ENCODE measurements around the gene GAL3ST3. TPM values are rescaled to one million over a fixed set of nuclear protein-coding genes. Genes with fewer than 3 reads are reported as not detected.
A peak's percentile ranks its signal among the peaks of the same experiment; 100 is the strongest.
"Not testable (repeated sequence)": the region's sequence is repeated elsewhere in the genome, so short reads cannot be mapped to it uniquely, and the experiment has no call there.

GAL3ST3 gene
- total and polyA plus RNA-seq, 8 donors, result 0.09 to 0.63 (median 0.20) TPM; not detected in 3

DNA sequence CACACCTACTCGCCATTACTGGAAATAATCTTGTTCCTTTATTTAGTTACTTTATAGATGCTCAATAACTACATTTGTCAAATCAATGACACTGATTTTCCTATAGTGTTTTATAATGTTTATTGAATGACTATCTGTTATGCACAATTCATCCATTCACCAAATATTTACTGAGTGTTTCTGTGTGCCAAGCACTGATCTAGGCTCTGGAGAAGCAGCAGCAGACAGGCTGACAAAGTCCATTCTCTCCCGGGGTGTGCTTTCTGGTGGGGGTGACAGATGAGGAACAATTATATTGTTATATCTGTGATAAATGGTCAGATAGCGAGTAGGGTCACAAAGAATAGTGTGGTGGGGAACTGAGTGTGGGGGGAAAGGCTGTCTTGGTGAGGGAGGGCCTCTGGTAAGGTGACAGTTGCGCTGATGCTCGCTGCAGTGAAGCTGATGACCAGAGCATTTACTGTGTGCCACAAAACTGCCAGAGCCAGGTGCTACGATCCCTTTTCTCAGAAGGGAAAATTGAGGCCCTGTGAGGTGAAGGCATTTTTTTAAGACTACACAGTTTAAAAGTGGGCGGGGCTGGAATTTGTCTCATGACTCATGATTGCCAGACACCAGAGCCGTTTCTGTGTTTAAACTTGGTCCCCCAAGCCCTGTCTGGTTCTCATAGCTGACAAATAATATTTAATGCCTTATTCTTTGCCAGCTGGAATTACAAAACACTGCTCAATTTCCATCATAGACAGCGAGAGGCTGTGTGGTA, 31.3 kb upstream of the GAL3ST3 start:
- Histone ChIP-seq H3K27me3 (no peaks in the 10 kb centered on the region), H3K4me1 (peaks cover 19 to 49% of the 10 kb centered on the region in 2 donors), H3K9me3 (no peaks in the 10 kb centered on the region), H3K4me3 (no peak overlapping the region), H3K36me3 (peaks cover 0 to 13% of the 10 kb centered on the region in 2 donors), H3K27ac (peak overlapping the region; percentile 71 to 84)
- TF ChIP-seq, protein P1, sequence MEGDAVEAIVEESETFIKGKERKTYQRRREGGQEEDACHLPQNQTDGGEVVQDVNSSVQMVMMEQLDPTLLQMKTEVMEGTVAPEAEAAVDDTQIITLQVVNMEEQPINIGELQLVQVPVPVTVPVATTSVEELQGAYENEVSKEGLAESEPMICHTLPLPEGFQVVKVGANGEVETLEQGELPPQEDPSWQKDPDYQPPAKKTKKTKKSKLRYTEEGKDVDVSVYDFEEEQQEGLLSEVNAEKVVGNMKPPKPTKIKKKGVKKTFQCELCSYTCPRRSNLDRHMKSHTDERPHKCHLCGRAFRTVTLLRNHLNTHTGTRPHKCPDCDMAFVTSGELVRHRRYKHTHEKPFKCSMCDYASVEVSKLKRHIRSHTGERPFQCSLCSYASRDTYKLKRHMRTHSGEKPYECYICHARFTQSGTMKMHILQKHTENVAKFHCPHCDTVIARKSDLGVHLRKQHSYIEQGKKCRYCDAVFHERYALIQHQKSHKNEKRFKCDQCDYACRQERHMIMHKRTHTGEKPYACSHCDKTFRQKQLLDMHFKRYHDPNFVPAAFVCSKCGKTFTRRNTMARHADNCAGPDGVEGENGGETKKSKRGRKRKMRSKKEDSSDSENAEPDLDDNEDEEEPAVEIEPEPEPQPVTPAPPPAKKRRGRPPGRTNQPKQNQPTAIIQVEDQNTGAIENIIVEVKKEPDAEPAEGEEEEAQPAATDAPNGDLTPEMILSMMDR (IDR thresholded peaks at IDR 0.05), result no peak
- ATAC-seq, result peak; percentile 75
- no peak for DNase-seq
- intact Hi-C loops (cut with DNase I), result no loop called here

DNA sequence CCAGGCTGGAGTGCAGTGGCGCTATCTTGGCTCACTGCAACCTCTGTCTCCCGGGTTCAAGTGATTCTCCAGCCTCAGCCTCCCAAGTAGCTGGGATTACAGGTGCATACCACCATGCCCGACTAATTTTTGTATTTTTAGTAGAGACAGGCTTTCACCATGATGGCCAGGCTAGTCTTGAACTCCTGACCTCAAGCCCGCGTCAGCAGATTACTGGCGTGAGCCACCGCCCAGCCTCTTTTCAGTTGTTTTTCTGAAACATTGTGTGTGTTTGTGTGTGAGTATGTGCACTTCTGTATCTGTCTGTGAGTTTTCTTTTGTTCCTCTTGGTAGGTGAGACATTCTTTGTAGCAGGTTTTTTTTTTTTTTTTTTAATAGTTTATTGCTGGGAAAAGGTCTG, 30.0 kb upstream of the GAL3ST3 start:
- peaks cover 0 to 13% of the 10 kb centered on the region in 2 donors for H3K36me3 ChIP-seq
- H3K27me3 ChIP-seq; ATAC-seq; H3K27ac ChIP-seq; intact Hi-C loops (cut with DNase I); H3K4me3 ChIP-seq; DNase-seq; H3K9me3 ChIP-seq: not testable (repeated sequence)
- peaks cover 19 to 45% of the 10 kb centered on the region in 2 donors for H3K4me1 ChIP-seq

DNA sequence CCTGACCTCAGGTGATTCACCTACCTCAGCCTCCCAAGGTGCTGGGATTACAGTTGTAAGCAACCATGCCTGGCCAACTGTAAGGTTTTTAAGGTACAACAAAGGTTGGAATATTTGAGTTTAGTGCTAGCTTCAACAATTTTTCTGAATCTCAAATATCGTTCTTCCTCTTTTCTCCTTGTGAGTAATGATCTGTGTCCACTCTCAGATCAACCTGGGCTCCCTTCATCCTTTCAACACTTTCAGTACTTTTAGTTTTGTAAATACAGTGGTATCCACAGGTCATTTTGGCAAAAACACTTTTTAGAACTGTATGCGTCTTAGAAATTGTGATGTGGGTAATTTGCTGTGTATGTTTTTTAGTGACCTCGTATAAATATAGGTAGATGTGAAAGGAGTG, 29.0 kb upstream of the GAL3ST3 start:
- DNase-seq (no peak), ATAC-seq (no peak)
- Histone ChIP-seq H3K27me3 (no peaks in the 10 kb centered on the region), H3K4me3 (no peak overlapping the region), H3K36me3 (peaks cover 0 to 13% of the 10 kb centered on the region in 2 donors), H3K4me1 (peaks cover 12 to 34% of the 10 kb centered on the region in 2 donors), H3K27ac (no peak overlapping the region), H3K9me3 (no peaks in the 10 kb centered on the region)
- intact Hi-C loops (cut with DNase I), result no loop called here
- TF ChIP-seq, protein P1 (IDR thresholded peaks at IDR 0.05), result no peak

DNA sequence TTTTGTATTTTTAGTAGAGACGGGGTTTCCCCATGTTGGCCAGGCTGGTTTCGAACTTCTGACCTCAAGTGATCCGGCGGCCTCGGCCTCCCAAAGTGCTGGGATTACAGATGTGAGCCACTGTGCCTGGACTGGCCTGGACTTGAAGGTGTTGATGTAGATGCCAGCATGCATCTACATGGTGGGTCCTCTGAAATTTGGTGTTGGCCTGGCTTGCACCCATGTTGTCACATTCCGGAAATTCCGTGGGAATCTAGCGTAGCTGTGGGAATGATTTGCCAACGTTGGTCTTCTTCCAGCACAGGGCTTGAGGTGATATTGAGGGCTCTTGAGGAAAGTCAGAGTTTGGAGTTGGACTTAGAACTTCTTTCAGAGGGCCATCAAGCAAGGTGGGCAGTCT, 27.6 kb upstream of the GAL3ST3 start:
- peaks cover 0 to 13% of the 10 kb centered on the region in 2 donors for H3K36me3 ChIP-seq
- intact Hi-C loops (cut with DNase I), result no loop called here
- no peaks in the 10 kb centered on the region for H3K27me3 ChIP-seq
- no peak overlapping the region for H3K27ac ChIP-seq
- no peaks in the 10 kb centered on the region for H3K9me3 ChIP-seq
- H3K4me3 ChIP-seq, result no peak overlapping the region
- TF ChIP-seq, protein P1 (IDR thresholded peaks at IDR 0.05), result no peak
- ATAC-seq, result no peak
- DNase-seq, result no peak
- peaks cover 12 to 33% of the 10 kb centered on the region in 2 donors for H3K4me1 ChIP-seq

DNA sequence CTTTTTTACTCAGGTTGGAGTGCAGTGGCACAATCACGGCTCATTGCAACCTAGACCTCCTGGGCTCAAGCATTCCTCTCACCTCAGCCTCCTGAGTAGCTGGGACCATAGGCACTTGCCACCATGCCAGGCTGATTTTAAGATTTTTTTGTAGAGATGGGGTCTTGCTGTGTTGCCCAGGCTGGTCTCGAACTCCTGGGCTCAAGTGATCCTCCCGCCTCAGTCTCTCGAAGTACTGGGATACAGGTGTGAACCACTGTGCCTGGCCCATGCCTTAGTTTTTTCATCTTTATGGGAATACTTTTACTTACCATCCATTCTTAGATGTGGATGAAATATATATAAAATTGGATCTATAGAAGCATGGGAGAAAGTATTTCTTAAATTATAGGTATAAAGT, 26.3 kb upstream of the GAL3ST3 start:
- H3K4me3 ChIP-seq, result no peak overlapping the region
- ATAC-seq, result no peak
- no peaks in the 10 kb centered on the region for H3K27me3 ChIP-seq
- H3K27ac ChIP-seq, result no peak overlapping the region
- peaks cover 0 to 13% of the 10 kb centered on the region in 2 donors for H3K36me3 ChIP-seq
- peaks cover 3 to 28% of the 10 kb centered on the region in 2 donors for H3K4me1 ChIP-seq
- no peak for DNase-seq
- TF ChIP-seq, protein P1 (IDR thresholded peaks at IDR 0.05), result no peak
- H3K9me3 ChIP-seq, result no peaks in the 10 kb centered on the region
- intact Hi-C loops (cut with DNase I), result no loop called here
